Ureter (tissue), 1 donor: ENCODE data around the gene CCNI2. TPM values are rescaled to one million over a fixed set of nuclear protein-coding genes. Genes with fewer than 3 reads are reported as not detected.

Experiments used
- DNase-seq: peaks from one replicate; pipeline ENCODE4 v3.0.0-alpha.2; 2020; ENCODE audit warnings: low spot score
- total RNA-seq: library from RNA; stranded (reverse); gene quantifications from one replicate; pipeline ENCODE4 v1.2.4, GENCODE V29; 2023
- donor health status: DM: yes; HTN: yes; CAD: no.

The CCNI2 gene
- total RNA-seq, 1 donor from 2014 or later, result 5.8 TPM

DNA sequence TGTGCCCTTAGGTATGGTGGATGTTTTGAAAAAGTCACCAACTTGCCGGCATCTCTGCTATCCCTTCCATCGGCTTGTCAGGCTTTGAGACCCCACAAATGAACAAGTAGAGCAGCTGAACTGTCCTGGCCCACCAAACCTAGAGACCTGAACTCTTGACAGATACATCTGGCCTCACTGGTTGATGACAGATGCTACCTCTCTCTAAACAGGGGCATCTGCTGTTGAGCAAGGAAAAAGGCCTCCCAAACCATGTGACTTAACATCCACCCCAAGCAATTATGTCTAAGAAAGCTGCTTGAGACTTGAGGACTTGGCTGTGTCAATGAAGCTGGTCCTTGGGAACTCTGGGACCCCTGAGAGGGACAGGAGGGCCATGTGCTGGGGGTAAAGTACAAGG is 2.3 kb downstream of the CCNI2 start:
- no peak for DNase-seq

DNA sequence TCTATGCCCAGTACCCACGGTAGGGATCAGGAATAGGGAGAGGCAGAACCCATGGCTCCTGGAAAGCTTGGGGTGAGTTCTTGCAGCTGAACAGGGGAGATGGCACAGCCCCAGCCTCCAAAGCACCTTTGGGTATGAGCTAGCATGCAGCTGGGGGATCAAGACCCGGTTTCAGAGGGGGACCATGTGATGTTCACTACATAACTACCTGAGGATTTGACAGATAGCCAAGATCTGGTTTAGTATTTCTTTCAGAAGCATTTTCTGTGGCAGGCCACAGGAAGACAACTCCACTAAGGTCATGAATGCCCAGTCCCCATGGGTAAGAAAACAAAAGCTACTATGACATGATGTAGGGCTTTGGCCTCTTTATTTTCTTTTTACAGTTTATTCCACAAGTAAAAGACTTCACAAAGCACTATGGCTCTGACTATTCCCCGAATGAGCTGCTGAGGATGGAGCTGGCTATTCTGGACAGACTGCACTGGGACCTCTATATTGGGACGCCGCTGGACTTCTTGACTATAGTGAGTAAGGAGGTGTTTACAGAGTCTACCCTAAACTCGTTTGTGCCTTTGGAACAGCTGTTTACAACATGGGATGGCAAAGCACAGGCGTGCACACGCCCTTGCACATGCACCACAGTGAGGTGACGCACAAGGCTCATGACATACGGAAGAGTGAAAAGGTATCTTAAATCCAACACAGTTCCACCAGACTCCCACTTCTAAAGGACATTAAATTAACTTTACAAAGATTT is 3.4 kb downstream of the CCNI2 start:
- DNase-seq, result no peak

DNA sequence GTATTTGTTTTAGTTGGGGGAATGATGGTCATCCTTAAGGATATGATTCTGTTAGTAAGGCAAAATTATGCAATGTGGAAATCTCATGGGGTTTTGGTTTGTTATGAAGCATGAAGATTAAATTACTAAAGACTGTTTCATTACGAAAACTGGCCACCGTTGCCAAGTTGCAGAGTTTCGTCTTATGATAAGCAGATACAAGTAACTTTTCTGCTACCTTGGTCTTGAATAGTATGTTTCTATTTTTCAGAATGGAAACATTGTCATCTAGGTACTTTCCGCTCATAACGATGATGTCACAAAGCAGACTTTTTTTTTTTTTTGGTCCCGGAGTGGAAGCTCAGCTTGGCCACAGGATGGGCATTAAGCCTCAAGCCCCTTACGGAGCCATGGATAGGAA is 4.2 kb downstream of the CCNI2 start:
- no peak for DNase-seq

DNA sequence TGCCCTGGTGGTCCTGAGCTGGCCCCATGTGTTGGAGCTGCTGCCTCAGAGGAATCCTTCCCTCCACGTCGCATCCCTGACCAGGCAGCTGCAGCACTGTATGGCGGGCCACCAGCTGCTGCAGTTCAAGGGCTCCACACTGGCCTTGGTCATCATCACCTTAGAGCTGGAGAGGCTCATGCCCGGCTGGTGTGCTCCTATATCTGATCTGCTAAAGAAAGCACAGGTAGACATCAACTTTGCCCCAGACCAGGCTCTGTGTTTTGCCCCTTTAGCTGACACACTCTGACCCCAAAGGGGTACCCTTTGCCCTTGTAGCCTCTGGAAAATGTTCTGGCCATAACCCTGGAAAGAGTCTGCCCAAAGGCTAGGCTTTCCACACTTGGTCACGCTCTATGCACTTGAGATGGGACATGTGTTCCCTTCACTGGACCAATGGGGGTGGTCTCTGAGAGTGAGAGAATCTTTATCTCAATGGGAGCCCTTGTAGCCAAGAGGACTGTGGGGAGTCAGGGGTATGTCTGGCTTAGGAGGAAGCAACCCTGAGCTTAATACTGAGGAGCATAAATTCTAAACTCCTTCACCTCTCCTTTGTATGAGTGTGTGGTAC is 4.8 kb downstream of the CCNI2 start:
- no peak for DNase-seq

DNA sequence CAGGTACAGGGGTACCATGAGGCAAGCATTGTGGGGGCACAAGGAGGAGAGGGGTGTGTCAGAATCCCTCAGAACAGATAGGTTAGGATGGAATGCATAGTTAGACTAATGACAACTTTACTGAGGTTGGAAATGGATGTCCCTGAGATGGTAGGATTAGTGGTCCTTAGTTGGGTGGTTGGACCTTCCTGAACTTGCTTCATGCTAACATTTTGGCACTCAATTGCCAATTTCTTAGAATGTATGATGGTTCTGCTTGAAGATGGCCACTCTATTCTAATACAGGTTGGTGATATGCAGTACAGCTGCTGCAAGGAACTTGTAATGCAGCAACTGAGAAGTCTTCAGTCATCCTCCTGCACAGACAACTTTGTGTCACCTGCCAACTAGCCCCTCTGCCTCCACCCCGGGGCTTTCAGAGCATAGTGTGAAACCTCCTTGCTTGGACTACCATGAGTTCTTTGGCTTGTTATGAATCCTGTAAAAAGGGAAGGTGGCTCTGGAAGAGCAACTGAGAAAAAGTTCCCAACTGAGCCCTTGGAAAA is 5.4 kb downstream of the CCNI2 start:
- DNase-seq, result no peak

DNA sequence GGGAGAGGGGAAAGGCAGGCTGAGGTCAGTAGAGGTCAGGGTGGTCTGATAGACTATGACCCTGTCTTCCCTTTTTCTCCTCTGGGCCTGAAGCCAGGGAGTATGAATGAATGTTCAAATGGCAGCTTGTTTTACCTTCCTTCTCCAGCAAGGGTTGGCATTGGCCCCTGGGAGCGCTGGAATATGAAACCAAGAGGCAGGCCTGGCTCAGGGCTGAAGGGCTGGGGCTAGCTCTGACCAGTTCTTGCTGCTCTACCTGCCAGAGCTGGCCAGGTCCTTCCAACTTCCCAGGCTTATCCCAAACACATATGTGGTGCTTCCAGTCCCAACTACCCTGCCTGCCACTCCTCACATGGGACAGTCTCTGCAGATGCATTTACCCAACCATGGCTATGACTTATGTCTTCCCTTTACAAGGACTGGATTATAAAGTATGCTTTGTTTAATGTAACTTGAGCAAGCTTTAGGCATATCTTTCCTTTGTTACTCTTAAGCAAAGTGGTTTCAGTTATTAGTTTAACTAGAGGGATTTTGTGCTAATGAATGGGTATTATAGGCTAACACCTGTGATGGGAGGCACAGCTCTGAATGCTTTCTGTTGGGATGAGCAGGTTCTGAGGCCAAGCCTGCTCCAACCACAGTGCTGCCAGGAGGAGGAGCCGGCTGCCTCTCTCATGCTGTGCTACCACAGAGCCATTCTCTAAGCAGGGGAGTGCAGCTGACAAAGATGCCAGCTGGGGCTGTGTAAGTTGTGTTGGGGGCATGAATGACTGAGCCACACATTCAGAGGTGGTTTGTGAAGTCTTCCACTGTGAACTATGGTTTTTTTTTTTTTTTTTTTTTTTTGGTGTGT is 6.1 kb downstream of the CCNI2 start:
- DNase-seq, result no peak

DNA sequence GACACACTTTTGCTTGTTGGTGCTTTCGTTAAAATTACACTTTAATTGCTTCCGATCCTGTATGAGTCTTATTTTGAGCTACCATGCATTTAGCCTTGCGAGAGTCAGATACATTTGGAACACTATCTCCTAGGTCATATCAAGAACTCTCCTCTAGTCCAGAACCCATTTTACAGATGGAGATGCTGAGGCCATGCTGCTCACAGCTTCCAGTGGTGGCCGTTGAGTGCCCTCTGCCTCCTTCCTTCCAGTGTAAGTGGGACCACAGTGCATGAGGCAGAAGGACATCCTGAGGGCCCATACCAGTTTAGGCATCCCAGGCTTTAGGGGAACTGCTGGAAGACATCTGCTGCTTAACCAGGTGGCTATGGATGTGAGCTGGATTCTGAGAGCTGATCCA is 6.9 kb downstream of the CCNI2 start:
- no peak for DNase-seq

DNA sequence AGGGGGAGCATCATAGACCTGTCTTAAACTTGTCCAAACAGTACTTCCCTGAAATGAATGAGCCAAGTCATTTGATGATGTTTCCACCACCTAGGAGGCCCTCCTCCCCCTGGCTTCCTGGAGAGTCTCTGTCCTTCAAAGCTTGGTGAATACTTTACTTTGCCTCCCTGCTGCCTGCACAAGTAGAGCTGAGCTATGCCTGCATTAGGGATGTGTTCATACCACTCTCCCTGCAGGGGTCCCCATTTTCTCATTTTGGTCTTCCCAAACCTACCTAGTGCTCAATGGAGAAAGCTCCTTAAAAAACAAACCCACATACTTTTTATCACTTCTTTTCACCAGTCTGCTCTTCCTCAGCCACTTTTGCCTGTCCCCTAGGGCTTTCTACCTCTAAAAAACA is 7.7 kb downstream of the CCNI2 start:
- no peak for DNase-seq

DNA sequence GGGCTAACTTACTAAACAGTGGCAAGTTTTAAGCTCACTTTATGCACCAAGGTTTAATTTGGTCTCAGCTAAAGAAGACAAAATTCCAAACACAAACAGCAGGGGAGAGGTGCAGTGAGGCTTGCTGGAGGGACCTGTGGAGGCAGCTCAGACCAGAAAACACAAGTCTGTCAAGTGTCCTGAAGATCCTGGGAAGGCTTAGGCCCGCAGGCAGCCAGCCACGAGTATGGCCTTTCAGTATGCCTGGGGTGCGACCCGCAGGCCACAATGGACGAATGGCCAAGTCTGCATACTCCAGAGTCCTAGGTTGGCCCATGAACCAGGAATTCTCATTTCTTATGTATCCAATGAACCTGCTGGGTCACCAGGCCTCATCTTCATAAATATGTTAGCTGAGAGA is 9.3 kb downstream of the CCNI2 start:
- DNase-seq, result no peak

DNA sequence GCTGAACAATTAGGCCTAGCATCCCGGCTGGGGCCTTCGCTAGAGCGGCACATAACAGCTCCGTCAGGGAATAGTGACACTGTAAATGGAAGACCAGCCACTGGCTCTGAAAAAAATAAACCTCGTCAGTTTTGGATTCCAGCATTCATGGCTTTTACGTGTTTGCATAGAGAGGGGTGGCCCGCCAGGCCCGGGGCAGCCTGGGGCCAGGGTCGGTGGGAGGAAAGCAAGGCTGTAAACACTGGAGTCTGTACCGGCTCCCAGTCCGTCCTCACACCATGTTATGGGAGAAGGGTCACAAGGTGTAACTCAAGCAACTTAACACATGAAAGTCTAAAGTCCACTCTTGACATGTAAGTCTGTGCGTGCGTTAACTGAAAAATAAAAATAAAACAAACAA is 11.2 kb downstream of the CCNI2 start:
- DNase-seq, result no peak

DNA sequence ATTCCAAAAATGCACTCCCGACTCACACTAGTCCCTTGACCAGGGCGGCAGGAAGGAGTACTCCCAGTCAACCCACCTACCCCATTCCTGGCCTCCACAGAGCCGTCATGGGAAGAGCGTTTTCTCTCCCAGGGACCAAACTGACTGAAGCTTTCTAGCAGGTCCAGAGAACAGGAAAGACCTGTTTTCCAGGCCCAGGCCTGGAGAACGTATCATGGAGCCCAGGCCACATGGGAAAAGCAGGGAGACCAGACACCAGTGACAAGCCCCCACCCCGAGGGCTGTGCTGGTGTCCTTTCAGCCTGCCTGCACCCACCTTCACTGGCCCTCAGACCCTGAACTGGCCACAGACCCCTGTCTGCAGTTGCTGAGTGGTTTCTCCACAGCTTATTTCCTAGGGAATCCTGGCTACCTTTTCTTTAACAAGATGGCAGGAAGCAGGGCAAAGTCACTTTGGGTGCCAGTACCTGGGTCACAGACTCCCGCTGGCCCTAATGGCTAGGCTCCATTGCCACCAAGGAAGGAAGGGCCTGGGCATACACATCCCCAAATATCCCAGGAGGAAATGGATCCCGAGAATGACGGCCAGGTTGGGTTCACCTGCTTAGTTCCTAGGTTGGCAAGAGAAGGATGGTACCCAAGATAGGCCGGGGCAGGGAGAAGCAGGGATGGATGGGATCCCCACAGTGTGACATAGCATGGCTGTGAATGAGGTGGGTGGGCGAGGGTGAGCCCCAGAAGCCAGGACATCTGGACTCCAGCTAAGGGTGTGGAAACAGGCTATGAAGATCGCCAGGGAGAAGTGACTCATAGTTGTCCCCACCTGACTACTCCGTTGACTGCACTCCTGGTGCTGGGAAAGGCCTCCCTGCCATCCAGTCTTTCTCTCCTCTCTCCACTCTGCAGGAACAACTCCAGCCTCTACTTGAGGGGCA is 12.2 kb downstream of the CCNI2 start:
- DNase-seq, result no peak

DNA sequence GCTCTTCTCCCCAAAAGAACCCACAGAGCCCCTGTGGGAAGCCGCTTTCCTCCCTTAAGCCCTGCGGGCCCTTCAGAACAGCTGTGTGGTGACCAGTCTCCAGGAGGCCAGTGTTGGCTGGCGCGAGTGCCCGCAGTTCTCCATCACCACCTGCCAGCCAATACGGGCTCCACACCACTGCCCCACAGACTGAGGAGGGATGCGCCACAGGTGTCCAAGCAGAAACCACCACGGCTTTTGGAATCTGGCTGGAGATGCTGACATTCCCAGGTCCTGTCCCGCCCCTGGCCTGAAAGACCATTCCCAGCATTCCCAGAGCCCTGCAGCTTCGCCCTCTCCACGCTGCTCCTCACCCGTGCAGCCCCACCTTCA is 12.8 kb downstream of the CCNI2 start:
- DNase-seq, result no peak

DNA sequence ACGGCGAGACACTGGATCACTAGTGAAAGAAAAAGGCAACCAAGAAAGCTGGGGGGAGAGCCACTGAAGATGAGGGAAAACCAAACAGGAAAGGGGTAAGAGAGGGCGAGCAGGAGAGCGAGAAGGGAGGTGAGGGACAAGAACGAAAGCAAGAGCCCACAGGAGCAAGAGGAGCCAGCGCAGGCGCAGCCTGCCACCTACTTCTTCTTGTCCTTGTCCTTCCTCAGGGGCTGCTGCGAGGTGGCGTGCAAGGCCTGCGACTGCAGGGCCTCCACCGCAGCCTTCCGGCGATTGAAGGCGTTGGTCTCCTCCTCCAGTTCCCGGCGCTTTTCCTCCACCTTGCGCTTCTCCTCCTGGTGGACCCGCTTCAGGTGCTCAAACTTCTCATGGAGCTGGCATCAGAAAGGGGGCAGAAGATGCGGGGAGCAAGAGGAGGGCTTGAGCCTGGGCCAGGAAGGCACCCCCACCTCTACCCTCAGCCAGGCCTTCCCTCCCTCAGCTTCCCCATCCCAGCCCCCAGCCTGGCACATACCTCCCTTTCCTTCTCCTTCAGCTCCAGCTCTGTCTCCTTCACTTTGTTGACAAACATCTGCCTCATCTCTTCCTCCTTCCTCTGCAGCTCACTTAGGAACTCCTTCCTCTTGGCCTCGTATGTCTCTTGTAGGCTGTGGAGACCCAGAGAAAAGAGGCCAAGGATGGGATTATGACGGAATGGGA is 13.5 kb downstream of the CCNI2 start:
- DNase-seq, result peak; percentile 25

DNA sequence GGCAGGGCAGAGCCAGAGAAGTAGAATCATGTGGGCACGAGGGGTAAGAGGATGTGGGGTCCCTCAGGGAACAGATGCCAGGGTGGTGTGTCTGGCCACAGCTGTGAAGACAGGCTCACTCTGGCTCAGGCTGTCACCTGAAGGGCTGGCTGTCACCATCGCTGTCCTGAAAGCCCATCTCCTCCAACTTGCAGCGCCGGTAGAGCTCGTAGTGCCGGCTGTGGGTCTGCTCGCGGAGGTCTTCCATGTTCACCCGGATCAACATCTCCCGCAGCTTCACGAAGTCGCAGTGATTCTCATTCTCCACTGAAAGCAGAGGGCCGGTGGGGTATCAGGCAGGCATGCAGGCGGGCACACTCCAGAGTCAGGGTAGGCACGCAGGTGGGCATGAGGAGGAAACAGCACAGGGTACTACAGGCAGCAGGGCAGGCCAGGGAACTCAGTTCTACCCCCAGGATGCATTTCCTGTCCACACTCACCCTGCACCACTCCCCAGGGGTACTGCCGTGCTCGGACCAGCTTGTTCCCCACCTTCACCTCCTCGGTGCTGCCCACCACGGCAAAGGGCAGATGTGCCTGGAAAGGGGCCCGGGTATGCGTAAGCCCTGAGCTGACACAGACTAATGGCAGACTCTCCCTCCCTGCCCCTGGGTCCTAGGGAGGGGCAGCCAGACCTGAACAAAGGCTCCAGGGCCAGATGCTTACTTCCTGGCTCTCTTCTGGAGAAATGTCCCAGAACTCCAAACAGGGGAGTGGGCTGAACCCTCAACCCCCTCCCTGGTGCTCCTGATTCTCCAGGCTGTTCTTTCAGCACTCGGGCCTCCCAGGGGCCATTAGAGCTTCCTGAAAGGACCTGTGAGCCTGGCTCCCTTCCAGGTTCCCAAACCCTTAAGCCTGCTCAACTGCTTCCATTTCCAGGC is 14.4 kb downstream of the CCNI2 start:
- peak; percentile 32 for DNase-seq

DNA sequence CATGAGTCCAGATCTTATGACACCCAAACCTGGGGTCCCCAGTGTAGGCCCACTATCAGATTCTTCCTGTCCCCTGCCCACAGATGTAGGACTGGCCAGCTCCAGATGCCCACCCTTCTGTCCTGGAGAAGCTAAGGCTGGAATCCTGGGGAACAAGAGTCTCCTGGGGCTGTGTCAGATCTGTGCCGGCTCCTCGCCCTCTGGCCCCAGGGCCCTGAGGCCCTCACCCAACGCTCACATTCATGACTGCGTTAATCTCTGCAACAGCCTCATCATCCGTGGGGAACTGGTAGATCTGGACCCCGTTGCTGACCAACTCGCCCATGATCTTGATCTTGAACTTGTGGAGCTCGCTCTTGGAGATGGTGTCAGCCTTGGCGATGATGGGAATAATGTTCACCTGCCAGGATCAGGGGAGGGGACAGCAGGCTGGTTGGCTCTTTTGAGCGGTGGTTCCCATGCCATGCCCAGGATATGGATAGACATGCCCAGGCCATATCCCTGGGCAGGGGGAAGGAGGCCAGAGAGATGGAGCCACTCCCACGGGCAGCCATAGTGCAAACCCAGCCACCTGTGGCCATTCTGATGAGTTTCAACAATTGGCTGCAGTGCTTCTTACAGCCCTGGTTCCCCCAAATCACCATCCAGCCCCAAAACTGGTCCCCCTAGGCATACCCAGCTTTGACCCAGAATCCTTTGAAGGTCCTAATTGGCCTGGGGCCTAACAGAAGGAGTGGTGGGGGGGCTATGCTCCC is 15.2 kb downstream of the CCNI2 start:
- DNase-seq, result peak; percentile 30

DNA sequence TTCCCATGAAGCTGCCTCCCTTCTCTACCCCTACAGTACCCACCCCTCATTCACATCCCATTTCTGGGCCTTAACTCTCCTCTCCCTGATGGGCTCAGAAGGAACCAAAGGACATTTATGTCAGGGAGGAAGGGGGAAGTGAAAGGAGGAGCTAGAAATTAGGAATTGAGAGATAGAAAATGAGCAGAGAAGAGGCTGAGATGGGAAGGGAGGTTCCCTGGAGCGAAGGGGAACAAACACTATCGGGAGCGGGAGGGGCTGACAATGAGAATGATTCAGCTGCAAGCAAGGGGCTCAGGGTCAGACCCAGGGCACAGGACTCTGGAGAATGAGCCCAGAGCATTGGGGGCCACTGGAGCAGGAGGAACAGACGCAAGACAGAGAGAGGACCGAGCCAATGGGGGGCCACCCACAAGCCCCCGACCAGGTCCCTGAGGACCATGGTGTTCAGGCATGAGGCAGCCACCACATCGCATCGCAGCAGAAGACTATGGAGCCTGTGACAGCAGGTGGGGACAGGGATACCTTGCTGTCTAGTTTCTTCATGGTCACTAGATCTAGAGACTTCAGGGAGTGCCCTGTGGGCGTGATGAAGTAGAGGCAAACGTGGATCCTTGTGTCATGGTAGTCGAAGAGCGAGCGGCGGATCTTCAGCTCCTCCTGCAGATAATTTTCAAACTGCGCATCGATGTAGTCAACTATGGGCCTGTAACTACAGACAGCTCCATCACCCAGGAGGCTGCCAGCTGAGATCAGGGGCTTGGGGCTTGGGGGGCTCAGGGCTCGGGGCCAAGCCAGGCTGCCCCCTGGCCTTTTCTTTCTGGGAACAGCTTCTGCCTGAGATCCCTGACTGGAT is 16.2 kb downstream of the CCNI2 start:
- no peak for DNase-seq

DNA sequence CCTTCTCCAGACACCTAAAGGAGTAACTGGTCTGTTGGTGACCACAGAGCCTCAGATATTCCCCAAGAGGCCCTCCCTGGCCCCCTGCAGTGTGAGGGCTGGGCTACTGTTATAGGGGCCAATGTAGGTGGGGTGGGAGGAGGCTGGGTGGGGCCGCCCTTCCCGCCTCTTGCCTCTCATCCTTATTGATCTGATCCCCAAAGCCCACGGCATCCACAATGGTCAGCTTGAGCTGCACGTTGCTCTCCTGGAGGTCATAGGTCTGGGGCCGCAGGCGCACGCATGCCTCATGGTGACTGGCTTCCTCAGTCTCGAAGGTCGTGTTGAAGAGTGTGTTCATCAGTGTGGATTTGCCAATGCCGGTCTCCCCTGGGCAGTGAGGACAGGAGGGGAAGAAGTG is 16.8 kb downstream of the CCNI2 start:
- DNase-seq, result peak; percentile 37

DNA sequence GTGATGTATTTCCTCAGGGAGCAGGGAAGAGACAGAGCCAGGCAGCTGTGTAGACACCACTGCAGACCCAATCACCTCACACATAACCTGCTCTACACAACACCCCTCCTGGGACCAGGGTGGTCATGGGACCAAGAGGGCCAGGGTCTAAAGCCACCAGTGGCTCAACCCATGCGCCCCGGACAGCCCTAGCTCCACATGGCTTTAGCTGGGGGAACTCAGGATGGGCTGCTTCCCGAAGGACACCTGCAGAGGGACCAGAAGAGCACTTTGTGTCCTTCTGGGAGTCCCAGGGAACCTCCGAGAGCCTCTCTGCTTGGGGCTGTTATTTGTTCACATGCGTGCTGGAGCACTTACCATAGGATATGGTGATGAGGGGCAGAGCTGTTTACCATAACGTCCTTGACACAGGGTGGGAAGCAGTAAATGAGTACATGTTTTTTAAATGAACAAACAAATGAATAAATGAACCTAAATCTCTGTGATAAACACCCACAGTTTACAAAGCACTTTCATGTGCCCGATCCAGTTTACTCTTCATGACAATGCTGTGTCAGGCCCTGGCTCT is 17.5 kb downstream of the CCNI2 start:
- DNase-seq, result peak; percentile 18
